22Rv1 (cell line): ENCODE measurements around the gene CDKL4.

ENCODE experiments used
- CTCF ChIP-seq: fragments of 450-650 bp; IDR thresholded peaks from 2 replicates; pipeline ENCODE4 v1.5.1; 2017; ENCODE audit warnings: mild to moderate bottlenecking
- ZFX ChIP-seq: fragments of 450-650 bp; IDR thresholded peaks from 2 replicates; pipeline ENCODE4 v1.6.1; 2017; ENCODE audit warnings: antibody characterized with exemption, borderline replicate concordance

GRCh38 chr2:39220136-39220535, 23.6 kb downstream of the CDKL4 start:
- no peak for TF ChIP-seq CTCF
- TF ChIP-seq ZFX: no peak
